ENCODE data around the gene CCNJL.
"Not testable (repeated sequence)": the region's sequence is repeated elsewhere in the genome, so short reads cannot be mapped to it uniquely, and the experiment has no call there.

The CCNJL gene

DNA sequence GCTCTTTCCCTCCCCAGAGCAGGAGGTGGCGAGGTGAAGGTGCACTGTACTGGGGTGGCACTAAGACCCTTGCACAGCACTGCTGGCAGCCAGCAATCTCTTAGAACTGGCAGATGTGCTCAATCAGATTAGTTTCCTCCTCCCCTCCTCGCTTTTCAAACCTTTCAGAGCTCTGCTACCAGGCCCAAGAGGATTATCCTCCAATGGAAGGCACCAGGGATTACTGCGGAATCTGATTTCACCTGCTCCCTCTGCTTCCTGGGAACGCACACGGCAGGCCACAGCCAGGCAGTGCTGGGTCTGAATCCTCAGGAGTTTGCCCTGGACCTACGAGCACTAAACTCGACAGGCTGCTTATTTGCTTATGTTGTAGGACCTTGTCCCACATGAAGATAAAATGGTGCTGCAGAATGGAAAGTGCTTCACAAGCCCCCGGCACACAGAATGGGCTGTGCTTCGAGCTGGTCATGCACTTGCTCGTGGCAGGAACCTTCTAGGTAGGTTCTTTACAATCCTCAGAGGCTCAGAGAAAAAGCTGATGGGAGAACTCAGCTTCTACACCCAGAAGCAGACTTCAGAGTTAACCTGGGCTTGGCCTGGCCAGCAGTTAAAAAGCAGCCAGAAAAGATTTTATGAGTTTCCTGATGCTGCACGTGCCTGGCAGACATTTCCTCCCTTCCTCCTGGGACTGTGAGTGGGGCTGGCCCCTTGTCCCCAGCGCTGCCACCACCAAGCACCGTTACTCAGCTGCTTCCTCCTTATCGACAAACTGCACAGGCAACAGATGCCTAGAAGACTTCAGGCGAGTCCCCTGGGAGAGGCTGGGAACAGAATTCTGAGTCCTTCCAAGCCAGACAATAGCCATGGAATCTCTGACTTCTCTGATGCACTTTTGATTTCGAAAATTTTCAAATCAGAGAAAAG, 50.0 kb downstream of the CCNJL start:
- Mint-ChIP-seq H3K36me3 (ENCODE audit: insufficient read depth) (peaks cover 2% of the 10 kb centered on the region), H3K9me3 (no peaks in the 10 kb centered on the region), H3K27me3 (peaks cover 58% of the 10 kb centered on the region), H3K4me3 (no peak overlapping the region), H3K27ac (ENCODE audit: low read depth) (no peak overlapping the region), H3K4me1 (no peaks in the 10 kb centered on the region)
- DNase-seq (ENCODE audit: low spot score in 2 of 2) (no peak), ATAC-seq (replicated peaks; ENCODE audit: extremely low read depth, poor library complexity, severe bottlenecking) (no peak)

DNA sequence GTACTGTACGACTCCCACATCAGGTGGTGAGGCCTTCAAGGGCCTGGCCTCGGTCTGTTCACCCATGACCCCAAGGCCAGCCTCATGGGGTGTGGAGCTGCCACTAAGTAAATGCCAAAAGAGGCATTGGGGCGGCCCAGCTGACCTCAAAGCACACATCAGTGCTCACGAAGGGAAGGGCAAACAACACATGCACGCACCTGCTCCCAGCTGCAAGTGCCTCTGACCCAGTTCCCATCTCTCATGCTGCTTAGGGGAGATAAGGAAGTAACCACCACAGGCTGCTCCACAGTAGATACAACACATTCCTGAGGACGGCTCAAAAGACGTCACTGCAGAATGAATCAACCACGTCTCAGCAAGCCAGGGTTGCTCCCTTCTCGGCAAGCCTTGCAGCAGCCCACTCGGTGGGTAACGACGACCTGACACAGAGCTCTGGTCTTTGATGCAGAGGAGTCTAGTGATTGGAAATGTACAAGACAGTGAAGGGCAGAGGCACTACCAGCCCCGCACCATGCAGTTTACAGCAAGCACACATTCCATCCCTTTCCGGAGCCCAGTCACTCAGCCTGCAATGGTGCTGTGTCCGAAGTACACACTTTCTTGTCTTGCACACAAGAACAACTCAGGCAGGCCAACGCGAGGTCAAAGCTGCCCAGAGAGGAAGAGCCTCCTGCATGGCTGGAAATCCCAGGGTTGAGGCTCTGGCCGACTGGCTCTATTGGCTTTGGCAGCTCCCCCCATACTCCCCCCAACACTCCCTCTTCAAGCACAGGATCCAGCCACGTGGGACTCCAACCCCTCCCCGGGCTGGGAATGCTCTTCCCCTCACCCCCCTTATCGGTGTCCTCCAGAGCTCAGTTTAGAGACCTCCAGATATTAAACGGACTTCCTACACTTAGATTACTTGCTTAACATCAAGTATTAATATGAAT, 51.2 kb downstream of the CCNJL start:
- Mint-ChIP-seq H3K4me1 (no peaks in the 10 kb centered on the region), H3K27ac (ENCODE audit: low read depth) (no peak overlapping the region), H3K4me3 (no peak overlapping the region), H3K27me3 (peaks cover 51% of the 10 kb centered on the region), H3K9me3 (no peaks in the 10 kb centered on the region), H3K36me3 (ENCODE audit: insufficient read depth) (peaks cover 2% of the 10 kb centered on the region)
- no peak for ATAC-seq (replicated peaks; ENCODE audit: extremely low read depth, poor library complexity, severe bottlenecking)
- DNase-seq (ENCODE audit: low spot score in 2 of 2), result no peak

DNA sequence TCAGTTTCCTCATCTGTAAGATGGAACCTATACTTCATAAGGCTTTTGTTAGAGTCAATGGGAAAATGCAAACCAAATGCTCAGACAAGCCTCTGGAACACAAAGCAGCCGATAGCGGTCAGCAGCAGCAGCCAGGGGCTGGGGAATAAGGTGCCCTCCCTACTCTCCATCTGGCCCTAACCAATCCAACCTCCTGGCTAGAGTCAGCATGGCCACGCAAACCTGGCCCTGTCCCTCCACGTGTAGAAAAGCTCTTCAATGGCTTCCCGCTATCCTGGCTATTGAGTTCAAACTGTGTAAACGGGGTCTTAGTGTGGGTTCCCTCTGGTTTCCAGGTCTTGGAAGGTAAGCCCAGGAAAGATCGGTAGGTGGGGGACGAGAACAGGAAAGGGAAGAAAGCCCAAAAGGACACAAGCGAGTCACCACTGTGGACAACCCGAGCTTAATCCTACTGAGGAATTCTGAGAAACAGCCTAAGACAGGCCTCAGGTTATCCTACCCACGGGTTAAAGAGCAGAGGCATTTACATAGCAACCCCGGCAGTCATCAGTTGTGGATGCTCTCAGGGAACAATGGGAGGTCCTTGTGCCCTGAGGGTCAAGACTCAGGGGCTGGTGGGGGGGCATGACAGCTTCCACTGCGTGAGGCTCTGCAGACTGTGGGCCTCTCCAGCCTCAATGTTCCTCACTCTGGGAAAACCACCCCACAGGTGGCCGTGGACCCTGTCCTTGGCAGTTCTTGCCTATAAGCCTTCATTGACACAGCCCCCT, 52.2 kb downstream of the CCNJL start:
- no peak for ATAC-seq (replicated peaks; ENCODE audit: extremely low read depth, poor library complexity, severe bottlenecking)
- H3K4me3 Mint-ChIP-seq, result no peak overlapping the region
- H3K4me1 Mint-ChIP-seq, result no peaks in the 10 kb centered on the region
- no peaks in the 10 kb centered on the region for H3K9me3 Mint-ChIP-seq
- no peak overlapping the region for H3K27ac Mint-ChIP-seq (ENCODE audit: low read depth)
- H3K36me3 Mint-ChIP-seq (ENCODE audit: insufficient read depth), result peaks cover 2% of the 10 kb centered on the region
- no peak for DNase-seq (ENCODE audit: low spot score in 2 of 2)
- H3K27me3 Mint-ChIP-seq, result peaks cover 47% of the 10 kb centered on the region

DNA sequence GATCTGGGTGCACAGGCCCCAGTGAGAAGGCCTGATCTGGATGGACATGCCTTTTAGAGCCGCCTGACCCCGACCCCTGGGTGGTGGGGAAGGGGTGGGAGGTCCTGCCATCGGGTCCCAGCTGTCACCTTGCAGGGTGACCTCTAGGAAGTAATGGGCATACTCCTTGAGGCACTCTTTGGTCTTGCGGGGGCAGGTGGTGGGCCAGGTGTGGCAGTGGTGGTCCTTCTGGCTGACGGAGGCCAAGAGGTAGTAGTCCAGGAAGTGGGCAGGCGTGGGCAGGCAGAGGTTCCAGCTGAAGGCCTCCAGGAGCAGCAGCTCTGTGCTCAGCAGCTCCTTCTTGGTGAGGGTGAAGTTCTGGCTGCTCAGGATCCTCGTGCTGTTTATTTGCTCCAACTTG, 53.0 kb downstream of the CCNJL start:
- Mint-ChIP-seq H3K4me3 (no peak overlapping the region), H3K4me1 (no peaks in the 10 kb centered on the region), H3K27ac (ENCODE audit: low read depth) (no peak overlapping the region), H3K9me3 (no peaks in the 10 kb centered on the region), H3K36me3 (ENCODE audit: insufficient read depth) (peaks cover 2% of the 10 kb centered on the region), H3K27me3 (peaks cover 47% of the 10 kb centered on the region)
- no peak for ATAC-seq (replicated peaks; ENCODE audit: extremely low read depth, poor library complexity, severe bottlenecking)
- no peak for DNase-seq (ENCODE audit: low spot score in 2 of 2)

DNA sequence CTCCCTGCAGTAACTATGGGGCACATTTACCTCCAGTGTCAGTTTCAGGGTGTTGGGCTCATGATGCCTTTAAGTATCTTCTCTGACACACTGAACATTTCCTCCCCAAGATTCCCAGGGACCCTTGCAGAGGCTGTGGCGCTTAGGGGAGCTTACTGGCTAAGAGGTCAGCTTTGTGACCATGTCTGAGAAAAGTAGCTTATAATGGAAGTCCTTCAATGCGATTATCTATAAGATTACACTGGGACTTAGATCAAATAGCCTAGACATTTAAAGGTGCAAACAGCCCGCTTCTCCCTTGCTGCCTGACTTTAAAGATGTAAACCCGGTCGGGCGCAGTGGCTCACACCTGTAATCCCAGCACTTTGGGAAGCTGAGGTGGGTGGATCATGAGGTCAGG, 57.7 kb downstream of the CCNJL start:
- no peak for DNase-seq (ENCODE audit: low spot score in 2 of 2)
- no peaks in the 10 kb centered on the region for H3K4me1 Mint-ChIP-seq
- no peak for ATAC-seq (replicated peaks; ENCODE audit: extremely low read depth, poor library complexity, severe bottlenecking)

DNA sequence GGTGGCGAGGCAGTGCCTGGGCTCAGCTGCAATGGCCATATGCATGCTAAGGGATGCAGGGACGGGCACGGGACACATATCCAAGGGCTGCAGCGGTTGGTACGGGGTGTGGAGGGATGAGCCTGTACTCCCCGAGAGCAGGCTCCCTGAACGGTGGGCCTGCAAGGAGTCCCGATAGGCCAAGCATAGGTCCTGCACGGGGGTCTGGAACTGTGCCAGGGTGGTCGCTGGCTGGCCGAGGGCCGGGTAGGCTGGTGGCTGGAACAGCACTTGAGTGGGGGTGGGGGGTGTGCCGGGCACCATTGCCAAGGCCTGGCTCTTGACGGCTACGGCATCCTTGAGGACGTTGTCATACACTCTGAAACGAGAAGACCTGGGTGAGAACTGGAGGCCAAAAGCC, 58.9 kb downstream of the CCNJL start:
- DNase-seq (ENCODE audit: low spot score in 2 of 2) (no peak), ATAC-seq (replicated peaks; ENCODE audit: extremely low read depth, poor library complexity, severe bottlenecking) (no peak)
- H3K4me1 Mint-ChIP-seq, result no peaks in the 10 kb centered on the region
- H3K27ac Mint-ChIP-seq (ENCODE audit: low read depth), result no peak overlapping the region
- H3K9me3 Mint-ChIP-seq, result no peaks in the 10 kb centered on the region
- H3K36me3 Mint-ChIP-seq (ENCODE audit: insufficient read depth), result peaks cover 1% of the 10 kb centered on the region
- H3K27me3 Mint-ChIP-seq, result peaks cover 13% of the 10 kb centered on the region
- H3K4me3 Mint-ChIP-seq, result no peak overlapping the region

More for the DNA sequence above, 57.7 kb downstream of the CCNJL start:
- peaks cover 3% of the 10 kb centered on the region for H3K36me3 Mint-ChIP-seq (ENCODE audit: insufficient read depth)
- H3K27ac Mint-ChIP-seq (ENCODE audit: low read depth), result no peak overlapping the region
- H3K27me3 Mint-ChIP-seq, result peaks cover 13% of the 10 kb centered on the region
- no peaks in the 10 kb centered on the region for H3K9me3 Mint-ChIP-seq
- H3K4me3 Mint-ChIP-seq, result no peak overlapping the region

DNA sequence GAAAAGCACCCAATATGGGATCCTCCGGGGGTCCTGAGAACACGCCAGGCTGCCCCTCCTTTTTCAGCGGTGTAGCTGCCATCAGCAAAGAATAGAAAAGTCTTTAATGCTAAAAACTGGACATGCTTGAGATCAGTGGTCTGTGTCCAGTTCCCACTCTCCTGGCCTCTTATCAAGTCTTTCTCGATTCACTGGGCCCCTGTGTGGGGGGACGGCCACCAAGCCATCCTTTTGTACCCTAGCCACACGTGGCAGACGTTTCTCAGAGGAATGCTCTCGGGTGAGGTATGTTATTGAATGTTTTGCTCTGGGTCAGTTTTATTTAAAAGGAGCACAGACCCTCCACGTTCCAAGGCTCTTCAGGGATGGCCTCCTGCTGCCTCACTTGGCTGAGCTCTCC, 59.4 kb downstream of the CCNJL start:
- no peaks in the 10 kb centered on the region for H3K4me1 Mint-ChIP-seq
- H3K36me3 Mint-ChIP-seq (ENCODE audit: insufficient read depth), result peaks cover 1% of the 10 kb centered on the region
- ATAC-seq (replicated peaks; ENCODE audit: extremely low read depth, poor library complexity, severe bottlenecking) (no peak), DNase-seq (ENCODE audit: low spot score in 2 of 2) (no peak)
- H3K27me3 Mint-ChIP-seq, result peaks cover 13% of the 10 kb centered on the region
- H3K27ac Mint-ChIP-seq (ENCODE audit: low read depth), result no peak overlapping the region
- H3K9me3 Mint-ChIP-seq, result no peaks in the 10 kb centered on the region
- no peak overlapping the region for H3K4me3 Mint-ChIP-seq

DNA sequence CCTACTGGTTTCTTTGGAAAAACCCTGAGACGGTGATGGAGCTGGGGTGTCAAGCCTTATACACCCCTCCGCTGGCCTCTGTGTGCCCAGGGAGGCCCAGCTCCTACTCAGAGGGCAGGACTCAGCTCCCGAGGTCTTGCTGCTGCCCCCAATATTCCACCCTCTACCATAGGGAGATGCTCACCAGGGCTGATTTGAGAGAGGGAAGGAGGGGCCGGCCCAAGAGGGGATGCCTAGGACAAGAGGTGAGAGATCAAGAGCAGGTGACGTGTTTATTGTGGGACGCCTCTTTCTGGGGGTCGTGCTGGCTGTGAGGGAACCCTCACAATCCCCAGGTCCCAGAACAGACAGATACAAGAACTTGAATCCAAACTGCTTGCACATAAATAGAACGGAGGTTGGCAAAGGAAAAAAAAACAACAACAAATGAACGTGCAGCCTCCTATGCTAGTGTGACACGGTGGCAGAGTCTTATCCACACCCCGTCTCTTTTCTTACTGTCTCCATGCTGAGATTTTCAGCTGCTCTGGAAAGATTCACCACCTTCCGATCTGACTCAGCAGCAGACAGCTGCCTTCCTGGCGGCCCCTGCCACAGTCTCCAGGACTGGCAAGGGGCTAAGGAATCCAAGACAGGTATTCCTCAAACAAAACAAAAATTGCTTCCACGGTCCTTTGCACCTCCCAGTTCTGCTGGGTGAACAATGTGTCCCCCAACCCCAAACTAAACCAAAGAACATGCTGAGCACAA, 60.8 kb downstream of the CCNJL start:
- Mint-ChIP-seq H3K9me3 (no peaks in the 10 kb centered on the region), H3K4me1 (no peaks in the 10 kb centered on the region), H3K27ac (ENCODE audit: low read depth) (no peak overlapping the region)

DNA sequence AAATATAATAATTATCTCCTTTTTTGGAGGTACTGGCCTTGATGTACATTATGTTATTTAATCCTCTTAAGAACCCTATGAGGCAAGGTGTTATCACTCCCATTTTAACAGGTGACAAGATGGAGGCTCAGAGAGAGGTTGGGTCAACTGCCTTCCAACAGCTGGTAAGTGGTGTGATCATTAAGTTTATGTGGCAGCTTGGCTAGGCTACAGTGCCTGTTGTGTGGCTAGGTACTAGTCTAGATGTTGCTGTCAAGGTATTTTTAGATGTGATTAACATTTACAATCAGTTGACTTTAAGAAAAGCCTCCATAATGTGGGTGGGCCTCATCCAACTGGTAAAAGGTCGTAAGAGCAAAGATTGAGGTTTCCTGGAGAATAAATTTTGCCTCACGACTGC, 61.5 kb downstream of the CCNJL start:
- no peaks in the 10 kb centered on the region for H3K9me3 Mint-ChIP-seq
- peaks cover 13% of the 10 kb centered on the region for H3K27me3 Mint-ChIP-seq
- no peak overlapping the region for H3K4me3 Mint-ChIP-seq
- no peak for DNase-seq (ENCODE audit: low spot score in 2 of 2)
- ATAC-seq (replicated peaks; ENCODE audit: extremely low read depth, poor library complexity, severe bottlenecking), result no peak
- no peaks in the 10 kb centered on the region for H3K4me1 Mint-ChIP-seq
- H3K27ac Mint-ChIP-seq (ENCODE audit: low read depth), result no peak overlapping the region
- H3K36me3 Mint-ChIP-seq (ENCODE audit: insufficient read depth), result peaks cover 2% of the 10 kb centered on the region

More for the DNA sequence above, 60.8 kb downstream of the CCNJL start:
- ATAC-seq (replicated peaks; ENCODE audit: extremely low read depth, poor library complexity, severe bottlenecking) (no peak), DNase-seq (ENCODE audit: low spot score in 2 of 2) (no peak)
- Mint-ChIP-seq H3K4me3 (no peak overlapping the region), H3K27me3 (peaks cover 13% of the 10 kb centered on the region), H3K36me3 (ENCODE audit: insufficient read depth) (peaks cover 2% of the 10 kb centered on the region)

DNA sequence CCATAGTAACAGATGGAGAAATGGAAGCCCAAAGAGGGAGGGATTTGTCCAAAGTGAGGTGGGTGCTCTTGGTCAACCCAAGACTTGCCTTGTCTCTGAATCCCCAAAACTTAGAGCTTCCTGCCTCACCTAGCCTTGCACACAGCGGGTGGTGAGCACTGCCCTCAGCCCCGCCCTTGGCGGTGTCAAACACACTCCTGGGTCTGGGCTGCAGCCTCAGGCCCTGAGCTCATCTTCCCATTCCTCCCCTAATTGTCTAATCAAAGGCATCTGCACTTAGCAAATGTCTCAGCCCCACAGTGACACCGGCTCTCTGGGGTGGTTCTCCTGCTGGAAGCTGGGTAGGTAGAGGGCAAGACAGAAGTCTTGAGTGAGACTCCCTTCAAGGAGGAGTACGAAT, 62.1 kb downstream of the CCNJL start:
- ATAC-seq (replicated peaks; ENCODE audit: extremely low read depth, poor library complexity, severe bottlenecking), result no peak
- Mint-ChIP-seq H3K4me3 (no peak overlapping the region), H3K4me1 (no peaks in the 10 kb centered on the region), H3K36me3 (ENCODE audit: insufficient read depth) (peaks cover 2% of the 10 kb centered on the region), H3K9me3 (no peaks in the 10 kb centered on the region), H3K27me3 (peaks cover 13% of the 10 kb centered on the region), H3K27ac (ENCODE audit: low read depth) (no peak overlapping the region)
- DNase-seq (ENCODE audit: low spot score in 2 of 2), result no peak

DNA sequence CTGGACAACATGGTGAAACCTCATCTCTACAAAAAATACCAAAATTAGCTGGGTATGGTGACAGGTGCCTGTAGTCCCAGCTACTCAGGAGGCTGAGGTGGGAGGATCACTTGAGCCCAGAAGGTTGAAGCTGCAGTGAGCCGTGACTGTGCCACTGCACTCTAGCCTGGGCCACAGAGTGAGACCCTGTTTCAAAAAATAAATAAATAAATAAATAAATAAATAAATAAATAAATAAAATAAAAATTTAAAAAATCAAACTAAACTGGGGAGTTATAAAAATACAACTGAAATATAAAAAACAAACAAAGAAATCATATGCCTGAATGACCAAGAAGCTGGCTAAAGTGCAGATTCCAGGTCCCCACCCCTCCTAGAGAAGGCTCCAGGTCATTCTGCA, 62.8 kb downstream of the CCNJL start:
- ATAC-seq (replicated peaks; ENCODE audit: extremely low read depth, poor library complexity, severe bottlenecking); DNase-seq (ENCODE audit: low spot score in 2 of 2); H3K36me3 Mint-ChIP-seq (ENCODE audit: insufficient read depth); H3K27ac Mint-ChIP-seq (ENCODE audit: low read depth); H3K4me3 Mint-ChIP-seq; H3K4me1 Mint-ChIP-seq; H3K9me3 Mint-ChIP-seq: not testable (repeated sequence)
- H3K27me3 Mint-ChIP-seq, result peaks cover 13% of the 10 kb centered on the region
